ENCODE data around the gene MAML3. TPM values are rescaled to one million over a fixed set of nuclear protein-coding genes. Genes with fewer than 3 reads are reported as not detected.

MAML3 gene
- polyA plus RNA-seq, 1 donor, result 6.0 TPM

- no peak for DNase-seq
Observed at GRCh38 chr4:139892973-139893736, 260.8 kb downstream of the MAML3 start.

GRCh38 chr4:139890816-139891215 lies 263.2 kb downstream of the MAML3 start:
- DNase-seq, result no peak

- DNase-seq, result no peak
Observed at GRCh38 chr4:139889901-139890300, 264.1 kb downstream of the MAML3 start.

- no peak for DNase-seq
Observed at GRCh38 chr4:139889264-139889663, 264.7 kb downstream of the MAML3 start.

GRCh38 chr4:139887962-139888735 lies 265.8 kb downstream of the MAML3 start:
- DNase-seq, result no peak

- DNase-seq, result no peak
Observed at GRCh38 chr4:139887376-139887802, 266.6 kb downstream of the MAML3 start.

GRCh38 chr4:139886798-139887197 lies 267.2 kb downstream of the MAML3 start:
- DNase-seq, result no peak

GRCh38 chr4:139884438-139884837 lies 269.5 kb downstream of the MAML3 start:
- no peak for DNase-seq

GRCh38 chr4:139880841-139881240 lies 273.1 kb downstream of the MAML3 start:
- no peak for DNase-seq

- no peak for DNase-seq
Observed at GRCh38 chr4:139878050-139878449, 275.9 kb downstream of the MAML3 start.

- no peak for DNase-seq
Observed at GRCh38 chr4:139876337-139876941, 277.5 kb downstream of the MAML3 start.

- DNase-seq, result no peak
Observed at GRCh38 chr4:139875411-139875825, 278.6 kb downstream of the MAML3 start.

GRCh38 chr4:139873111-139873860 lies 280.7 kb downstream of the MAML3 start:
- no peak for DNase-seq

GRCh38 chr4:139872274-139872673 lies 281.7 kb downstream of the MAML3 start:
- DNase-seq, result no peak

- no peak for DNase-seq
Observed at GRCh38 chr4:139869810-139870209, 284.2 kb downstream of the MAML3 start.

GRCh38 chr4:139866276-139866962 lies 287.6 kb downstream of the MAML3 start:
- DNase-seq, result no peak

GRCh38 chr4:139865537-139865936 lies 288.4 kb downstream of the MAML3 start:
- no peak for DNase-seq

GRCh38 chr4:139863531-139863930 lies 290.5 kb downstream of the MAML3 start:
- DNase-seq, result no peak

GRCh38 chr4:139861471-139861870 lies 292.5 kb downstream of the MAML3 start:
- no peak for DNase-seq

- no peak for DNase-seq
Observed at GRCh38 chr4:139860435-139861024, 293.5 kb downstream of the MAML3 start.

- DNase-seq, result no peak
Observed at GRCh38 chr4:139859876-139860275, 294.1 kb downstream of the MAML3 start.
